HG02870 (cell line): ENCODE data around the gene OLFML1.
A peak's percentile ranks its signal among the peaks of the same experiment; 100 is the strongest.

Source experiments
- ATAC-seq: cut with Tn5 transposase; IDR thresholded peaks from one replicate; pipeline ENCODE4 v1.9.1; 2021; ENCODE audit warnings: mild to moderate bottlenecking, moderate library complexity; ENCODE audit not compliant: unreplicated experiment

The OLFML1 gene

DNA sequence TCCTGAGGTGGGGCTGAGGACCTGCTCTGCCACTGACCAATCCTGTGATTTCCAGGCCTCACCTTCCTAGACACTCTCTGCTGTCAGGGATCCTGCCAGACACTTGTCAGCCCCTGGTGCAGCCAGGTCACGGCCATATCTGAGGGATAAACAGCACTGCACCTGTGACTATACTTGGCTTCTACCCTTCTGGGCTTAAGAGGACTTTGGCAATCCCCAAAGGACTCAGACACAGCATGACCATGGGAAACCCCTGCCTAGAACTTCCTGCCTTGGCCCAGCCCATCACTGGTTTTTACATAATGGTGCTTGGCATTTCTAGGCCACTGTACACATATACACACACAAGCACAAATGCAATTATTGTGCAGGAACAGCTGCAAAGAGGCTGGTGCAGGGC, 11.6 kb upstream of the OLFML1 start:
- ATAC-seq = peak; percentile 76

DNA sequence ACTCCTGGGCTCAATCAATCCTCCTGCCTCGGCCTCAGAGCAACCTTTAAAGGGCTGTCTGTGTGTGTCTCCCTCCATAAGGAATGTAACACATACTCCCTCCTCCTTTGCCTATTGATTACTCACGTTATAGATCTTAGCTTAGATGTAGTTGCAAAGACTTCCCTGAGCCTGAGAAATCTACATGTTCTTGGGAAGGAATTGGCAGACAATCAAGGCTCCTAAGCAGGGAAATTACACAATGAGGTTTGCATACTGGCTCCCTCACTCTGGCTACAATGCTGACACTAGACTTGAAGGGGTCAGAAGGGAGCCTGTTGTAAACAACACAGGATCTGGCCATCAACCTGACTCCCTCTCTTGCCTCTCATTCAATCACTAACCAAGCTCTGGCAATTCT, 5.2 kb upstream of the OLFML1 start:
- no peak for ATAC-seq

DNA sequence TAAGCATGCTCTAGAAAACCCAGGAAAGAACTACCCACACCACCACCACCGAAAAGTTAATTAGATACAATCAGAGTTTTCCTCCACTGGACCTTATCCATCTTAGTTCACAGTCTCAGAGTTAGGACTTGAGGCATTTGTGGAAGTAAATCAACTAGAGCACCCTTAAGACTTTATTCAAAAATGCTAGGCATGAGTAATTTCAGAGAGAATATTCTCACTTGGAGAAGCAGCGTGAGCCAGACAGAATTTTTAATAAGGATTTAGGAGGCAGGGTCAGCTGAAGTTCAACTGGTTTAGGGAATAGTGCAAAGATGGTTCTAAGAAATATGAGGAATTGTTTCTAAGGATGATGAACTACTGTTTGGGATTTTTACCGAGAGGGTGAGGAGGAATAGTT, 1.2 kb upstream of the OLFML1 start:
- ATAC-seq = no peak

DNA sequence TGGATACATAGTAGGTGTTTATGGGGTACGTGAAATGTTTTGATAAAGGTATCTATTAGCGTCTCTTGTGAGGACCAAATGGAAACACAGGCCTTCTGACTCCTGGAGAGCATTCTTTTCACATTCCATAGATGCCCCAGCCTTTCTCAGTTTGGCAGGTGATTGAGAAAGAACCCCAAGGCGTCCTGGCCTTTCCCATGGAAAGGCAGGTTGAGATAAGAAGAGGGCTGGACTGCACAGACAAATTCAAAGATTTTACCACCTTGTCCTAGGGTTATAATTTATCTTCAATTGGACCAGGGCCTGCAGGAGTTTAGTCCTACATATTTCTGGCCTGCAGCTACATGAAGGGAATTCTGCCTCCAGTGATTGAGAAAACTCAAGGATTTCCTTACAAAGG, 661 bp upstream of the OLFML1 start:
- ATAC-seq = no peak

DNA sequence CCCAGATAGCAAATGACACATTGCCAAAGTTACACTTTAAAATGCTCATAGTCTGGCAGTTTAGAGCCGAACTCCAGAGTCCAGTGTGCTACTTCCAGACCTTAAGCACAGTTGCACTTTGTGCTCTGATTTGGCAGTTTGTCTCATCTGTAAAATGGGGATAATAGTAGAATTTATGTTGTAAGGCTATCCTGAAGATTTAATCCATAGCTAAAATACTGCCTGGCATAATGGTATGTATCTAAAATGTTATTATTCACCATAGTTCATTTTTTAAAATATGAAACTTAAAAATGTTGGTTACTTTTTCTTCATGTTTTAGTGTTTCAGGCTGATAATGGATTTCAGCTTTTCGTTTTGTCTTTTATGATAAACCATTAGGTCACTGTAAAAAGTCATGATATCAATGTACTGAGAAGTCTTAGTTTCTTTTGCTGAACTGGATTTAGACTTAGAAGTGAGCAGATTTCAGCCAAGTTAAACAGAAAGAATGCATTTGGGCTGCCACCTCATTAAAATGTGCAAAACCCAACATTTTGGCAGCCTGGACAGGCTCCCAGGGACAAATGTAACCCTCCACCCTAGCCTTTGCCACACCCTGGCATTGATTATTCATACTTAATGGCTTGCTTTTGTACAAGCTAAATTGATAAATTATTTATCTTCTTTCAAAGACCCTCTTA, 933 bp downstream of the OLFML1 start:
- no peak for ATAC-seq

DNA sequence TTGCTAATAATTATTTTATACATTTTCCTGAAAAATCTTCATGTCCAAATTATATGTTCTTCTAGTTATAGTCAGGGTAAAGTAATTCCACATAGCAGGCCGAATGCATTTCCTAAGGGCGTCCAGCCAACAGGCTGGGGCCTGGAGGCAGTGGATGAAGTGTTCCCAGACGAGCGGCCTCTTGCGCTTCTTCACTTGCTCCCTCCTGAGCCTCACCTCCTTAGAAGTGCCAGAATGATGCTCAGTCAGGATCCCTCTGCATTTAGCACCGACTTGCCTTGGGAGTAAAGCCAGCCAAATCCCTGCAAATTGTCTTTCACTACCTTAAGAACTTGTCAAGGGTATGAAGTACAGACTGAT, 1.5 kb downstream of the OLFML1 start:
- no peak for ATAC-seq

DNA sequence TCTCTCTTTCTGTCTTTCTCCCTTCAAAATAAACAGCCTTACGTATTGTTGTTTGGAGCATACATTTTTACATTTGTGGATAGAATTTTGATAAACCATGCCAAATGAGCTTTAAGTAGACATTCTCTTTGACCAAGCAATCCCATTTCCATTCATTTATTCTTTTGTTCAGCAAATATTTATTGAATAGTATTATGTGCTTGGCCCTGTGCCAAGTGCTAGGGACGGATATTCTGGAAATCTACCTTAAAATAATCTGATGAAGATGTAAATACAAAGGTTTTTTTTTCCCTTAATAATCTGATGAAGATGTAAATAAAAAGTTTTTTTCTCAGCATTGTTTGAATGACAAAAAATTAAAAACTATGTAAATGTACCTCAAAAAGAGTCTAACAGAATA, 2.1 kb downstream of the OLFML1 start:
- no peak for ATAC-seq

DNA sequence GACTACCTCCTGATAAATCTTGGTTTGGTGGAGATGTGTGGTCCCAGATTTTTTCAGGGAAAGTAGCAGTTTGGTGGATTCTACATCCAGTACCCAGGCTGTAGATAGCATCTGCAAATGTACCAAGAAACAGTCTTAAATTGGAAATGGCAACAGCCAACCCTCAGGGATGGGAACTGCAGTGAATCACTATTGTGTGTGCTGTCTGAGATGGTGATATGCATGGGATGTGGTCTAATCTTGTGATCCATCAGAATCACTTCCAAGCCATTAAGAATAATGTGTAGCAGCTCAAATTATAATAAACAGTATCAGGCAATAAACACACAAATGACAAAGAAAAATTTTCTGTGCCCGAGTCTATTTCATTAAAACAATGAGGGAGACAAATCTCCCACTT, 3.4 kb downstream of the OLFML1 start:
- ATAC-seq = no peak

DNA sequence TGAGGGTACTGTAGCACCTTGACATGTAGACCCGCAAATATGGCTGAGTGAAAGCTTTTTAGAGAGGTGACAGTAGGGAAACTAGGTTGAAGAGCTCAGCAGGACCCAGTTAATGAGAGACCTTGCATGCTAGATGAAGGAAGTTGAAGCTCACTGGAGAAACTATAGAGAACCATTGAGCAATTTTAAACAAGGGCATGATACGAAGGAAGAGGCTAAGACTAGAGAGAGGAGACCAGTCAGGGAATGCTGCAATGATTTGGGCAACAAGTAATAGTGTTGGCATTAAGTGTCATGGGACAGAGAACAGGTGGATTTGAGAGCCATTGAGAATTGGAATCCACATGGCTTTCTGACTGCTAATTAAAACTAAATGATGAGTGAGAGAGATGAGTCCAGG, 4.1 kb downstream of the OLFML1 start:
- ATAC-seq = no peak

DNA sequence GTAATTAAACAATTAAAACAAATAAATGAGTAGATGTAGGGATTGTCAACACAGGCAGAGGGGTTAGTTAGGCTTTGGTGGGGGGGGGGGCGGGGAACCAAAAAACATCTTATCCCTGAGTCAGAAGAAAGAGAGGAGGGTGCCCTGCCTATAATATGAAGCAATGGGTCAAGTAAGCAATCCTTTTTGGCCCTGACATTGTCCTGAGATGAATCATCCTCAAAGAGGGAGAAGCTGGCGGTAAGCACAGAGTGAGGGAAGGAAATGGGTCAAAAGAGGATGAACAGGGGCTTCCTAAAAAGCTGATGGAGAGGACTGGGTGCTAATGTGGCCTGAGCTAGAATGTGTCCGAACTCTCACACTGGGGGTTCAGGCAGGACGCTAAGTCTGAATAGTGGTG, 4.7 kb downstream of the OLFML1 start:
- no peak for ATAC-seq

DNA sequence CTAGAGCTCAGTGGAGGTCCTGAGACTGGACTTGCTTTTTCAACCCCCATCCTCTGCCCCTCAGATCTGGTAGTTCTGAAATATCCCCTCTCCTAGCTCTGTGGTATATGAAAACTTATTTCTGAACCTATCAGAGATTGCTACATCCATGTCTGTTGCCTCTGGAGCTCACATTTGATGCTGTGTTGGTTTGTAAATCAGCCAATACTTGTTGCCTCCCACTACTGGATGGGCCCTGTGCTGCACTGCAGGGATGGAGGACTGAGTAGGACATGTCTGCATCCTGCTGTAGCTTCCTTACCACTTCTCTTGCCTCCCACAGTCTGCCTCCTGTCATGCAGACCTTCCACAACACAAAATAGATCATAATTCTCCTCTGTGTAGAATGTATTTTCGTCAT, 5.2 kb downstream of the OLFML1 start:
- ATAC-seq = no peak

DNA sequence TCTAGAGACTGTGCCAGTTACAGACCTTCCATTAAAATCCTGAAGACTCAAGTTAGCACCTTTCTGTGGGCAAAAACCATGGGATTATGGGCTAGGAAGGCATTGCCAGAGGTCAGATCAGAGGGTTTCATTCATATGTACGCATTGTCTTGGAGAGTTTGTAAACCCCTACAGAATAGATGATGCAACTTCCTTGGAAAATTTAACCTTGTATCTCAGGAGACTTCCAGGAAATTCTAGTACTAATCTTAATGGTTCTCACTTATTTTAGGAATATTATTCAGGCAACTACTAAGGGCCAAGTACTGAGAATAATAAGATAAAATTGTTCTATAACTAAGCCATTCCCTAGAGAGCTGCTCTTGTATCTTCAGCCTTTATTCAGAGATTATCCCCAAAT, 6.9 kb downstream of the OLFML1 start:
- no peak for ATAC-seq

DNA sequence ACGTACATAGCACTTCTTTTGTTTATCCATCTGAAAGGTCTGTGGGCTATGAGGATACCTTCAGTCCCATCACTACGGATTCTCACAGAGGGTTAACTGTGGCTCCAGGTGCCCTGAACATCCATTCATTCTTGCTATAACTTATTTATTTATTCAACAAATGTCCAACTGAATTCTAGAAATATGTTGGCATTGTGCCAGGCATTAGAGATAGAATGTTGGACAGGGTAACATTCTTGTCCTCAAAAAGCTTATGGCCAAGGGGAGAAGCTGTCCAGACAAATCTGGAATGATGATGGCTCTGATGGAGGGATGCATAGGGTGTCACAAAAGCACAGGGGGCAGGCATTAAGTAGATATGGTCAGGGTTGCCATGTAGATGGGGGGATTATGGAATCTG, 8.4 kb downstream of the OLFML1 start:
- no peak for ATAC-seq

DNA sequence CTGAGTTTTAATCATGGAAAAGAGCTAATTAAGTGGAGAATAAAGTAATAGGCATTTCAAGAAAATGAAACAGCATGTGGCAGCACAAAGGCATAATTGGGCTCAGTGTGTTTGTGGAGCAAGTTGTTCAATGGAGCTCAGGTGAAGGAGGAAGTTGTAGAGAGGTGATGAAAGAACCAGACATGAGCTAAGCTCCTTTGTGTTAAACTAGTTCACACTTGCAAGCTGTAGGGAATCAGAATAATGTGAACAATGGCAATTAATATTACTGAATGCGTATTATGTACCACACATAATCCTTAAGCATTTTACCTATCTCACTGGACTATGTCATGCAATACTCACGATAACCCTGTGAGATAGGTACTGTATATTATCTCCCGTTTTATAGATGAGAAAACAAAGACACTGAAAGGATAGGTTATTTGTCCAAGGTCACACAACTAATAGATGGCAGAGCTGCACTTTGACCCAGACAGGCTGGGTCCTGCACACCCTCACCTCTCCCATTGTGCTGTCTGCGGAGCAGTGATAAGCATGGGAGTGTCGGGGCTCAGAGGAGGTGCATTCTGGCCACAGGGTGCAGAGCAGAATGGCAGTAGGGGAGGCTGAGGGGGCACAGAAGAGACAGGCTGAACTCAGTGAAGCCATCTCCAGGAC, 8.9 kb downstream of the OLFML1 start:
- no peak for ATAC-seq

DNA sequence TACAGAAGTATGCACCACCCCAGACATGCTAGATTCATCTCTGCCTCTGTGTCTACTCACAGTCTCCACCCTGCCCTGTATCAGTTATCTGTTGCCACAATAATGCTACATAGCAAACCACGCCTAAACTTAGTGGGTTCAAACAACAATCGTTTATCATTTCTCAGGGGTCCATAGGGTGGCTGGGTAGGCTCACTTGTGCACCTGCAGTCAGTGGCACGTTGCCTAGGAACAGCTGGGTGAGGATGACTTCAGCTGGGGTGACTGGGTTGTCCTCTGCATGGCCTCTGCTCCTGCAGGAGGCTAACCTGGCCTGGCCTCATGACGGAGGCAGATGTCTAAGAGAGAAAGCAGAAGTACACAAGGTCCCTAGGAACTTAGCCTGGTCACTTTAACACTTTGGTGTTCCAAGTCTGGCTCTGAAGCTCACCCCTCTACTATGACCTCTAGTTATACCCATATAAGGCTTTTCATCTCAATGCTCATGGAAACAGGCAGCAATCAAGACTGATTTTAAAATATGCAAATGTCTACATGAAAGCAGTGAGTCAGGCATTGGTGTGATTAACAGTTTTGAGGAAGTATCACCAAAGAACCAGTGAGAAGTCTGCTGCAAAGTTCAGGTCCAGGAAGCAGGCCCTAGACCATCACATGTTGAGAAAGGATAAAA, 10.7 kb downstream of the OLFML1 start:
- peak; percentile 89 for ATAC-seq

DNA sequence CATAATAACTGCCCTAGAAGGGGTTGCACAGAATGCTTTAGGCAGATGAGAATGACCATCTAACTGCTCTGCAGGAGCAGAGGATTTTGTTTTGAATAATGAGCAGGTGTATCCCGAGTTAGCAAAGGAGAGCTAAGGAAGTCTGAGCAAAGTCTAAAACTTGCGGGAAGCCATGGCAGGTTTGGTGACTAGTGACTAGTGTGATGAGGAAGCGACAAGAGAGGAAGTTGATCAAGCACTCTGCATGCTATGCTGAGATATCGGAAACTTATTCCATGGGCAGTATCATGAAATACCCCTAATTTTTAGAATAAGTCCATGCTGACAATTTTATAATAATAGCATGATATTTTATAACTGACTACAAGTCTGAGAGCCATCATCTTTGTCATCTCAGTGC, 12.9 kb downstream of the OLFML1 start:
- ATAC-seq = no peak

DNA sequence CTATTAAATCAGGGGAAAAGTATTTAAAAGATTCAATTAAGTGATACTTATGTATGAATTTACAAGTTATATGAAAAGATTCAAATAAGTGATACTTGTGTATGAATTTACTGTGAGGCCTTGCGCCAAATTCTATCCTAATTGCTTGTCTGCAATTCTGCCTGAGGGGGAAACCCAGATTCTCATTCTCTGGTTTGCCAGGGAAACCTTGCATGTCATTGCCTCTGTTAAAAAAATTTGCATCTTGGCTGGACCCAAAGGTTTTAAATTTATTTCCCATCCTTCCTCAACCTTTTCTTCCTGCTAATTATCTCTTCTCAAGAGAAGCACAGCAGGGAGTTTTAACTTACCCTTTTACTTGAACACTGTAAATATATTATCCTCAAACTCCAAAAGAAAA, 13.8 kb downstream of the OLFML1 start:
- no peak for ATAC-seq

DNA sequence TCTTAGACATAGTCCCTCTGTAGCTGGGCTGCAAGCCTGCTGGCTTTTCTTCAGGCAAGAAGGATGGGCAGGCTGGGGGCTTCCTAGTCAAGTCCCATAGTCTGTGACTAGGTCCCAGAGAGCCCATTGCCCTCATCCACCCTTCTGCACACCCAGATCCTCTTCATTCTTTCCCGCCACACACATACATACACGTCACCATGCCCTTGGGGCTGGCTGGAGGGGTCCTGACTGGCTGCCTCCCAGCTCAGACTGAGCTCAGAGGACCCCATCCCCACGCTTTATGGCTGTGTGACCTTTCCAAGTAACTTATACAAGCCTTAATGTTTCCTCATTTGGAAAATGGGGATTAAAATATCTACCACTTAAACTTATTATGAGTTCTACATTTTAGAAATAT, 14.9 kb downstream of the OLFML1 start:
- no peak for ATAC-seq

DNA sequence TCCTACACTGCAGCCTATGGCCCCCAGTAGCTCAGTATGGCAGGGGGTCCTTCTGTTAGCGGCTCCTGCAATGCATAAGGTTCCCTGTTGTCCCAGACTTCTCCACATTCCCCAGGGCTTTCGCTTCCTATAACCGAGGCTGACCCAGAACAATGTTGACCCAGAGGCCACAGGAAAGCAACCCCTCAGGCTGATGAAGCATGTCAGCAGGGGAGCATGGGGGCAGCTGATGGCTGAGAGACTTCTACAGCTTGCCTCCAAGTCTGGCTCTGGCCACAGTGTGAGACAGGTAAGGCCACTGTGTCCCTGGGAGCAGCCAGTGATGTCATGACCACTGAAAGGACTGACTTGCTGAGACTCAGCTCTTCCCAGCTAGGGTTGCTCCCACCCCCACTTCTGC, 15.9 kb downstream of the OLFML1 start:
- no peak for ATAC-seq

DNA sequence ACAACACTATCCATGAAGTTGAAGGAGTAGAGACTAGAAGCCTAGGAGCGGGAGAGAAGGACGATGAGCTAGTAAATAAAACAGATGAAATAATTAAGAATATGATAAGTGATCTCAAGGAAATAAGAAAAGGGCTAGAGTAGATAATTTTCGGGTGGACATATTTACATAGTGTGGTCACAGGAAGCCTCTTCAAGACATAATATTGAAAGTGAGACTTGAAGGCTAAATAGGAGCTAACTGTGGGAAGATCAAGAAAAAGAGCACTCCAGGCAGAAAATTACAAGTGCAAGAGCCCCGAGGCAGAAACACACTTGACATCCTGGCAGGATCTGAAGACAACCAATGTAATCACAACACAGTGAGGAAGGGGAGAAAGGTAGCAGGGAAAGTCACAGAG, 16.6 kb downstream of the OLFML1 start:
- peak; percentile 48 for ATAC-seq

DNA sequence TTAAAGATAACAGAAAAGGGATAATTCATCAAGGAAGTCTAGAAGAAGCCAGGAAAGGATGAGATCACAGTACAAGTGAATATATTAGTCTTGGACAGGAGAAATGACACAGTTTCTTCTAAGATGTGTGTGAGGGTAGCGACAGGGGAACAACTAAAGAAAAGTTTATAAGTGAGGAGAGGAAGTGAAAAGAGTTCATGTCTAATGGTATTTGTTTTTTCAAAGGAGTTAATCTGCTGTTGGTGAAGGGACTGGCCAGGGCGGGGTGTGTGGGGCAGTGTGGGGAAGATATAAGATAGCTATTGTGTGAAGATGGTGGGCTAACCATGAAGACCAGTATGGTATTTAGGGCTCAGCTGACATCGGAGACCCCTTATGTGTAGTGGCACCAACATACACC, 20.9 kb downstream of the OLFML1 start:
- no peak for ATAC-seq

DNA sequence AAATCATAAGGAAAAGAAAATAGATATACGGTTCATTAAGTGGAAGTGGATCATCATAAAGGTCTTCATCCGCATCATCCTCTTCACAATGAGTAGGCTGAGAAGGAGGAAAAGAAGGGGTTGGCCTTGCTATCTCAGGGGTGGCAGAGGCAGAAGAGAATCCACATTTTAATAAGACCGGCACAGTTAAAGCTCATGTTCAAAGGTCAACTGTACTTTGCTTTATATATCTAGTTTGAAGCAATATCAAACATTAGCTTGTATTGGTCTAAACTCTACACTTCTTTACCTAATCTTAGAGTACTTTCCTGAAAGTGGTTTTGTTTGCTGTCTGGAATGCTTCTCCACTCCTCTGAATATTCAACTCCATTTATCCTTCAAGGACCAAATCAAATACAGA, 22.8 kb downstream of the OLFML1 start:
- no peak for ATAC-seq

DNA sequence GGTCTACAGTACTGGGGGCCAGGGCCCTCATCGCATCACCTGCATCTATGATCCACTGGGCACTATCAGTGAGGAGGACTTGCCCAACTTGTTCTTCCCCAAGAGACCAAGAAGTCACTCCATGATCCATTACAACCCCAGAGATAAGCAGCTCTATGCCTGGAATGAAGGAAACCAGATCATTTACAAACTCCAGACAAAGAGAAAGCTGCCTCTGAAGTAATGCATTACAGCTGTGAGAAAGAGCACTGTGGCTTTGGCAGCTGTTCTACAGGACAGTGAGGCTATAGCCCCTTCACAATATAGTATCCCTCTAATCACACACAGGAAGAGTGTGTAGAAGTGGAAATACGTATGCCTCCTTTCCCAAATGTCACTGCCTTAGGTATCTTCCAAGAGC, 24.7 kb downstream of the OLFML1 start:
- ATAC-seq = no peak
